NCI-H2227 (cell line): ENCODE data around the gene SPA17.

Experiments
- DNase-seq: peaks from one replicate; lab custom pipeline; 2025; ENCODE audit not compliant: unreplicated experiment; lab: John Stamatoyannopoulos, UW

SPA17 gene

GRCh38 chr11:124673333-124674167 lies at the start of gene SPA17, which contains the start of gene SIAE:
Gene SPA17 (plus strand): TSS chr11:124673904. CDS start chr11:124675265, 1,361 bp downstream.
Gene SIAE (minus strand): TSS chr11:124673739. CDS start chr11:124673708, 31 bp downstream.
- peak; percentile 92 for DNase-seq

GRCh38 chr11:124625504-124626168 lies 48.1 kb upstream of the SPA17 start:
- no peak for DNase-seq

- no peak for DNase-seq
These were observed 46.2 kb upstream of the SPA17 start for GRCh38 chr11:124627546-124627945.

- DNase-seq: no peak
These were observed 43.7 kb upstream of the SPA17 start for GRCh38 chr11:124629961-124630360.

GRCh38 chr11:124633355-124633754 lies 40.3 kb upstream of the SPA17 start:
- no peak for DNase-seq

- no peak for DNase-seq
These were observed 37.8 kb upstream of the SPA17 start for GRCh38 chr11:124635932-124636331.

- no peak for DNase-seq
These were observed 35.2 kb upstream of the SPA17 start for GRCh38 chr11:124638500-124638899.

- DNase-seq: no peak
These were observed 34.5 kb upstream of the SPA17 start for GRCh38 chr11:124639186-124639585.

GRCh38 chr11:124640666-124641065 lies 33.0 kb upstream of the SPA17 start:
- DNase-seq: no peak

GRCh38 chr11:124642628-124643027 lies 31.1 kb upstream of the SPA17 start:
- DNase-seq: no peak

GRCh38 chr11:124643042-124643604 lies 30.6 kb upstream of the SPA17 start:
- DNase-seq: no peak

GRCh38 chr11:124643605-124644425 lies 29.9 kb upstream of the SPA17 start:
- DNase-seq: no peak

GRCh38 chr11:124644426-124645280 lies 29.1 kb upstream of the SPA17 start:
- DNase-seq: peak; percentile 73

- DNase-seq: no peak
These were observed 27.6 kb upstream of the SPA17 start for GRCh38 chr11:124646148-124646547.

- no peak for DNase-seq
These were observed 25.1 kb upstream of the SPA17 start for GRCh38 chr11:124648610-124649009.

- peak; percentile 67 for DNase-seq
These were observed 16.7 kb upstream of the SPA17 start for GRCh38 chr11:124656774-124657630.

GRCh38 chr11:124657904-124658303 lies 15.8 kb upstream of the SPA17 start:
- DNase-seq: no peak

- DNase-seq: no peak
These were observed 15.2 kb upstream of the SPA17 start for GRCh38 chr11:124658501-124658900.

GRCh38 chr11:124658986-124659385 lies 14.7 kb upstream of the SPA17 start:
- DNase-seq: no peak
